LNCaP clone FGC (cell line): ENCODE data around the gene RARRES1.
A peak's percentile ranks its signal among the peaks of the same experiment; 100 is the strongest.

Source experiments
- DNase-seq: peaks from one replicate; pipeline ENCODE4 v3.0.0-alpha.2; 2011; ENCODE audit warnings: low read depth
- H3K4me3 ChIP-seq: 2 replicates; pipeline ENCODE4 v1.5.1; 2011; ENCODE audit warnings: mild to moderate bottlenecking, low read depth, low read length, control low read depth
- TF ChIP-seq, protein P1 (sequence below): IDR thresholded peaks from 2 replicates; pipeline ENCODE4 v1.5.1; 2012; ENCODE audit warnings: mild to moderate bottlenecking; ENCODE audit not compliant: control insufficient read depth, insufficient read depth; ENCODE audit errors: extremely low read depth

Gene RARRES1

DNA sequence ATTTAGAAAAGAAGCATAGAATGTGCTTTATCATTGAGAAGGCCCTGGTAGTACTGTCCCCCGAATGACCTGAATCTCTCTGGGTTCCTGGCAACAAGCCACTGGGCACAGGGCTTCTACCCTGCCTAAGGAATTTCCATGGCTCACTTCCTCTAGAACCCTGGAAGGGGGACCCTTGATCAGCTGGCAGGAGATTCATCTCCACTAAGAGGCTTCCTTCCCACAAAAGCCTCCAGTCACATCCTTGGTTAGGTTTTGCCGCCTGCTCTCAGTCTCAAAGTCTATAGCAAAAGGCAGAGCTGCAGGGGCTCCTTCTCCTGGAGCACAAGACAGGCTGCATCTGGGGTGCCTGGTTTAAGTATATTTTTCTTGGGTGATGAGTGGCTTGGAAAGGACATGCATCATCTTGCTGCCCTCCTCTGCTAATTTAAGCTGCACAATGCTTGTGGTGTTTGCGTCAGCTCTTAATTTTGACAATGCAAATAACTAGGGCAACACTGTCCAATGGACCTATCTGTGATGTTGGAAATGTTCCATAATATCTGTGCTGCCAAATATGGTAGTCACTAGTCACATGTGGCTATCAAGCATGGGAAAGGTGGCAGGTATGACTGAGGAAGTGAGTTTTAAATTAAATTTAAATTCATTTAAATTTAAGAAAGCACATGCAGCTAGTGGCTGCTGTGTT lies 33.4 kb upstream of the RARRES1 start:
- DNase-seq = peak; percentile 32
- TF ChIP-seq, protein P1, sequence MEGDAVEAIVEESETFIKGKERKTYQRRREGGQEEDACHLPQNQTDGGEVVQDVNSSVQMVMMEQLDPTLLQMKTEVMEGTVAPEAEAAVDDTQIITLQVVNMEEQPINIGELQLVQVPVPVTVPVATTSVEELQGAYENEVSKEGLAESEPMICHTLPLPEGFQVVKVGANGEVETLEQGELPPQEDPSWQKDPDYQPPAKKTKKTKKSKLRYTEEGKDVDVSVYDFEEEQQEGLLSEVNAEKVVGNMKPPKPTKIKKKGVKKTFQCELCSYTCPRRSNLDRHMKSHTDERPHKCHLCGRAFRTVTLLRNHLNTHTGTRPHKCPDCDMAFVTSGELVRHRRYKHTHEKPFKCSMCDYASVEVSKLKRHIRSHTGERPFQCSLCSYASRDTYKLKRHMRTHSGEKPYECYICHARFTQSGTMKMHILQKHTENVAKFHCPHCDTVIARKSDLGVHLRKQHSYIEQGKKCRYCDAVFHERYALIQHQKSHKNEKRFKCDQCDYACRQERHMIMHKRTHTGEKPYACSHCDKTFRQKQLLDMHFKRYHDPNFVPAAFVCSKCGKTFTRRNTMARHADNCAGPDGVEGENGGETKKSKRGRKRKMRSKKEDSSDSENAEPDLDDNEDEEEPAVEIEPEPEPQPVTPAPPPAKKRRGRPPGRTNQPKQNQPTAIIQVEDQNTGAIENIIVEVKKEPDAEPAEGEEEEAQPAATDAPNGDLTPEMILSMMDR = no peak

GRCh38 chr3:158763421-158763820 lies 31.2 kb upstream of the RARRES1 start:
- TF ChIP-seq, protein P1 = no peak
- no peak overlapping the region for H3K4me3 ChIP-seq
- DNase-seq = peak; percentile 72

More for the DNA sequence above, 33.4 kb upstream of the RARRES1 start:
- H3K4me3 ChIP-seq = no peak overlapping the region

- H3K4me3 ChIP-seq = no peak overlapping the region
- TF ChIP-seq, protein P1 = no peak
- DNase-seq = no peak
Measured at GRCh38 chr3:158762701-158763100, 30.4 kb upstream of the RARRES1 start.

- H3K4me3 ChIP-seq = no peak overlapping the region
- TF ChIP-seq, protein P1 = no peak
- no peak for DNase-seq
Measured at GRCh38 chr3:158761350-158761749, 29.1 kb upstream of the RARRES1 start.

GRCh38 chr3:158755421-158755820 lies 23.2 kb upstream of the RARRES1 start:
- TF ChIP-seq, protein P1 = no peak
- DNase-seq = no peak
- H3K4me3 ChIP-seq = no peak overlapping the region

GRCh38 chr3:158753854-158754253 lies 21.6 kb upstream of the RARRES1 start:
- TF ChIP-seq, protein P1 = no peak

GRCh38 chr3:158751316-158751715 lies 19.1 kb upstream of the RARRES1 start:
- TF ChIP-seq, protein P1 = no peak
- DNase-seq = no peak
- H3K4me3 ChIP-seq = no peak overlapping the region

More at GRCh38 chr3:158753854-158754253, 21.6 kb upstream of the RARRES1 start:
- no peak overlapping the region for H3K4me3 ChIP-seq
- DNase-seq = no peak
